Right lobe of liver (tissue), 4 donors: ENCODE results near the gene NPIPB12.
"Not testable (repeated sequence)": the region's sequence is repeated elsewhere in the genome, so short reads cannot be mapped to it uniquely, and the experiment has no call there.

Source experiments
- CTCF ChIP-seq, 4 donors: fragments of 200-600 bp in 3 of 4; fragments of 450-650 bp in 1 of 4; IDR thresholded peaks; one replicate each; pipeline versions ENCODE4 v1.5.1 to v1.8.0; 2016 to 2022; ENCODE audit warnings: antibody characterized with exemption in 4 of 4, mild to moderate bottlenecking in 2 of 4
- POLR2A ChIP-seq: fragments of 450-650 bp; IDR thresholded peaks from one replicate; pipeline ENCODE4 v1.6.1; 2017; ENCODE audit warnings: antibody characterized with exemption, mild to moderate bottlenecking
- donor health status: DM: no; HTN: no; CAD: no.
- donor health status: DM: no; HTN: no; CAD: no.
- donor health status: DM: no; HTN: yes; CAD: no.

GRCh38 chr16:29472065-29472464, 34.1 kb downstream of the NPIPB12 start:
- not testable (repeated sequence) for TF ChIP-seq CTCF (IDR thresholded peaks at IDR 0.05); POLR2A
